ENCODE measurements around the gene CEP72.

GRCh38 chr5:600886-601541 is 11.1 kb upstream of the CEP72 start:
- TF ChIP-seq EZH2 (IDR thresholded peaks at IDR 0.05) (no peak), CTCF (IDR thresholded peaks at IDR 0.05) (no peak)
